ENCODE data around the gene SDSL.

- TF ChIP-seq CTCF (IDR thresholded peaks at IDR 0.05) (no peak), POLR2A (IDR thresholded peaks at IDR 0.05) (no peak)
These were observed 33.8 kb upstream of the SDSL start for GRCh38 chr12:113388351-113388750.
